ENCODE data around the gene ENTPD7. TPM values are rescaled to one million over a fixed set of nuclear protein-coding genes. Genes with fewer than 3 reads are reported as not detected.
"Not testable (repeated sequence)": the region's sequence is repeated elsewhere in the genome, so short reads cannot be mapped to it uniquely, and the experiment has no call there.

ENTPD7 gene
- total and polyA plus RNA-seq, 2 experiments from 2014 or later, result 18.6 to 53.3 TPM

DNA sequence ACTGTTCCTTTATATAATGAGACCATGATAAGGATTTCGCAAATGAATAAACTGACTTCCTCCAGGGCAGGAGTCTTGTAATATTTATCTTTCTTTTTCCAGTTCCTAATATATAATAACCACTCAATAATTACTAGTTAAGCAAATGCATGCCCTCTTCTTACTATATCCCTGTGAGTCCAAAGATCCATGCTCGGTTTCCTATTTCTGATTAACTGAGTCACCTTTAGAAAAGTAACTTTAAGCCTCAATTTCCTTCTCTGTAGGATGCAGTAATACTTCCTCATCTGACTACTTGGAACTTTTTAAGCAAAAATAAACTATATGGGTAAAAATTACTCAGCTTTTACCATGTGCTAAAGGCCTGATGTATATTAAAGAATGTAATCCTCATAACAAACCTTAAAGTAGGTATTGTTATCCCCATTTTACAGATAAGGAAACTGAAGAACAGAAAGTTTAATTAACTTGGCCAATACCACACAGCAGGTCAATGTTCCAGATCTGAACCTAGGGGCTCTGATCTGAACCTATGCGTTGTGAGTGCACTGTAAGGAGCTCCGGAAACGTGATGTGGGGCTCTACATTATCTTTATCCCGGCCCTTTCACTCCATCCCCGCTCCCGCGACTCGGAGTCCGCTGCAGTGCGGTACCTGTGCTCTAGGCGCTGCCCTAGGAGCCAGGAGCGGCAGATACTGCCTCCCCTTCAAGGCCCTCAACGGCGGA lies 72.2 kb downstream of the ENTPD7 start:
- TF ChIP-seq, protein P1, sequence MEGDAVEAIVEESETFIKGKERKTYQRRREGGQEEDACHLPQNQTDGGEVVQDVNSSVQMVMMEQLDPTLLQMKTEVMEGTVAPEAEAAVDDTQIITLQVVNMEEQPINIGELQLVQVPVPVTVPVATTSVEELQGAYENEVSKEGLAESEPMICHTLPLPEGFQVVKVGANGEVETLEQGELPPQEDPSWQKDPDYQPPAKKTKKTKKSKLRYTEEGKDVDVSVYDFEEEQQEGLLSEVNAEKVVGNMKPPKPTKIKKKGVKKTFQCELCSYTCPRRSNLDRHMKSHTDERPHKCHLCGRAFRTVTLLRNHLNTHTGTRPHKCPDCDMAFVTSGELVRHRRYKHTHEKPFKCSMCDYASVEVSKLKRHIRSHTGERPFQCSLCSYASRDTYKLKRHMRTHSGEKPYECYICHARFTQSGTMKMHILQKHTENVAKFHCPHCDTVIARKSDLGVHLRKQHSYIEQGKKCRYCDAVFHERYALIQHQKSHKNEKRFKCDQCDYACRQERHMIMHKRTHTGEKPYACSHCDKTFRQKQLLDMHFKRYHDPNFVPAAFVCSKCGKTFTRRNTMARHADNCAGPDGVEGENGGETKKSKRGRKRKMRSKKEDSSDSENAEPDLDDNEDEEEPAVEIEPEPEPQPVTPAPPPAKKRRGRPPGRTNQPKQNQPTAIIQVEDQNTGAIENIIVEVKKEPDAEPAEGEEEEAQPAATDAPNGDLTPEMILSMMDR (IDR thresholded peaks at IDR 0.05; ENCODE audit: poor library complexity), result no peak
- TF ChIP-seq EZH2 (IDR thresholded peaks at IDR 0.05; ENCODE audit: borderline replicate concordance) (no peak), EZH2phosphoT487 (IDR thresholded peaks at IDR 0.05; ENCODE audit: low read depth, severe bottlenecking, unreplicated experiment) (no peak)
- Histone ChIP-seq H4K20me1 (ENCODE audit: insufficient read depth, poor library complexity, severe bottlenecking) (no peaks in the 10 kb centered on the region), H3K4me2 (peak overlapping the region; percentile 82), H3K27ac (peak overlapping the region; percentile 95), H3K9me2 (replicated peaks; ENCODE audit: insufficient read depth) (no peaks in the 10 kb centered on the region), H3K4me3 (peak overlapping the region; percentile 86), H2AFZ (peak overlapping the region; percentile 84), H3K9me3 (ENCODE audit: low read depth) (no peaks in the 10 kb centered on the region), H3K36me3 (replicated peaks; ENCODE audit: insufficient read depth, low read depth) (no peaks in the 10 kb centered on the region), H3K27me3 (no peaks in the 10 kb centered on the region), H3K4me1 (ENCODE audit: insufficient read depth) (peaks cover 9% of the 10 kb centered on the region), H3K79me2 (peaks cover 26% of the 10 kb centered on the region)
- DNase-seq (ENCODE audit: low spot score), result no peak
- 9% methylated on average over 15 of the region's 16 CpGs for WGBS (ENCODE audit: low lambda C conversion rate, missing lambda C conversion rate)

DNA sequence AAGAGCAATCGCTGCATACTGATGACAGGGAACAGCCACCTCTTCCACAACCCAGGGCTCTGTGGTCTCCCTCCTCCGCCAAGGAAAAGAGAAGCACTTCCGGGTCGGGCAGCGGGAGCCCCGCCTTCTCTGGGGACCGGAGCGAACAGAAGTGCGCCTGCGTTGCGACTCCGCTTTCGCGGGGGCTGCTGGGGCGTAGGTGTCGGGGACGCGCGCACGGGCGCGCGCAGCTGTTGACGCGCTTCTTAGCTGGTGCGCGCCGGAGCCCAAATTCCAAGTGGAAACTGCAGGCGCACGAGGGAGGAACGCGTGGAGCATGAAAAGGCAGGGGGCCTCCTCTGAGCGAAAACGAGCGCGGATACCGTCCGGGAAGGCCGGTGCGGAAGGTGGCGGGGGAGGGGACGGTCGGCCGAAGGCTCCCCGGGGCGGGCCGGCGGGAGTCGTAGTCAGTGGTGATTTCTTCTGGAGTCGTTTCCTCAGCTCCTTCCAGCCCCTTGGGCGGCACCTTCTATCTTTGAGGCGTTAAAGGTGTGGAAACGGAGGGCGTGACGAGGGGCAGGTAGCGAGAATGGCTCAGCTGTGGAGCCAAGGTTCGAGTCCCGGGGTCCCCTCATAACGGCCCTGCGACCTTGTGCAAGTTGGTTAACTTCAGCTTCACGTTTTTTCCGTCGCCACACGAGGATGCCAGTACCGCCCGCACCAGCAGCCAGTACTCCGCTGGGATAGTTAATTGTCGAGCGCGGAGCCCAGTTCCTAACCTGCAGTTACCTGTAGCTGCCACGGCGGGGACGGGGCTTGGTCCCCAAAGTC lies 72.9 kb downstream of the ENTPD7 start, which contains the start of the genes COX15 and CUTC:
TSS of gene COX15 (minus strand) at position 95 of the 810 bp plus-strand sequence. CDS start at position 17, 78 bp downstream.
TSS of gene CUTC (plus strand) at position 202 of the 810 bp plus-strand sequence. CDS start at position 317, 115 bp downstream.
- Histone ChIP-seq H4K20me1 (ENCODE audit: insufficient read depth, poor library complexity, severe bottlenecking) (no peaks in the 10 kb centered on the region), H3K27me3 (no peaks in the 10 kb centered on the region), H3K4me2 (peak within 1 kb of the TSS; percentile 82), H3K27ac (peak within 1 kb of the TSS; percentile 95), H3K9me3 (ENCODE audit: low read depth) (no peaks in the 10 kb centered on the region), H3K4me1 (ENCODE audit: insufficient read depth) (peaks cover 9% of the 10 kb centered on the region), H3K9me2 (replicated peaks; ENCODE audit: insufficient read depth) (no peaks in the 10 kb centered on the region), H2AFZ (peak within 1 kb of the TSS; percentile 84), H3K79me2 (peaks cover 26% of the 10 kb centered on the region), H3K36me3 (replicated peaks; ENCODE audit: insufficient read depth, low read depth) (no peaks in the 10 kb centered on the region), H3K4me3 (peak within 1 kb of the TSS; percentile 86)
- under 1% methylated on average over 60 of the region's 73 CpGs for WGBS (ENCODE audit: low lambda C conversion rate, missing lambda C conversion rate)
- peak; percentile 99 for DNase-seq (ENCODE audit: low spot score)
- no peak for TF ChIP-seq EZH2 (IDR thresholded peaks at IDR 0.05; ENCODE audit: borderline replicate concordance)
- TF ChIP-seq, protein P1 (IDR thresholded peaks at IDR 0.05; ENCODE audit: poor library complexity), result peak; percentile 35

DNA sequence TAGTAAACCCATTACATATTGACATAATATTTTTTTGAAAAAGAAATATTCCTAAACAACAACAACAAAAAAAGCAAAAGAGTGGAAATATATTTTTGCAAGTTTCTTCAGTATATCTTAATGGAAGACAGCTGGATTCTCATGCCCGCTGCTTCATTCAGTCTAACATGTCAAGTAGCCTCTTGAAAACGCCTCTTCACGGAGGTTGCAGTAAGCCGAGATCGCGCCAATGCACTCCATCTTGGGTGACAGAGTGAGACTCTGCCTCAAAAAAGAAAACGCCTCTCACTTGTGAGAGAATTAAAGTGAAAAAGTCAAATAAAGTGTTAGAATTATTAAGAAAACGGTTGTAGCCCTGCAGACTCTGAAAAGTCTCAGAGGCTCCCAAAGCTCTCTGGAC lies 74.1 kb downstream of the ENTPD7 start:
- no peak for TF ChIP-seq EZH2phosphoT487 (IDR thresholded peaks at IDR 0.05; ENCODE audit: low read depth, severe bottlenecking, unreplicated experiment)
- no peak for TF ChIP-seq EZH2 (IDR thresholded peaks at IDR 0.05; ENCODE audit: borderline replicate concordance)
- TF ChIP-seq, protein P1 (IDR thresholded peaks at IDR 0.05; ENCODE audit: poor library complexity), result no peak
- Histone ChIP-seq H3K4me3 (no peak overlapping the region), H3K4me1 (ENCODE audit: insufficient read depth) (peaks cover 9% of the 10 kb centered on the region), H2AFZ (no peak overlapping the region), H3K79me2 (peaks cover 26% of the 10 kb centered on the region), H3K27ac (no peak overlapping the region), H3K4me2 (peak overlapping the region; percentile 75), H3K9me3 (ENCODE audit: low read depth) (no peaks in the 10 kb centered on the region), H3K9me2 (replicated peaks; ENCODE audit: insufficient read depth) (no peaks in the 10 kb centered on the region), H3K27me3 (no peaks in the 10 kb centered on the region), H3K36me3 (replicated peaks; ENCODE audit: insufficient read depth, low read depth) (no peaks in the 10 kb centered on the region), H4K20me1 (ENCODE audit: insufficient read depth, poor library complexity, severe bottlenecking) (no peaks in the 10 kb centered on the region)
- DNase-seq (ENCODE audit: low spot score), result no peak
- WGBS (ENCODE audit: low lambda C conversion rate, missing lambda C conversion rate), result 91% methylated on average over 8 of the region's 8 CpGs

DNA sequence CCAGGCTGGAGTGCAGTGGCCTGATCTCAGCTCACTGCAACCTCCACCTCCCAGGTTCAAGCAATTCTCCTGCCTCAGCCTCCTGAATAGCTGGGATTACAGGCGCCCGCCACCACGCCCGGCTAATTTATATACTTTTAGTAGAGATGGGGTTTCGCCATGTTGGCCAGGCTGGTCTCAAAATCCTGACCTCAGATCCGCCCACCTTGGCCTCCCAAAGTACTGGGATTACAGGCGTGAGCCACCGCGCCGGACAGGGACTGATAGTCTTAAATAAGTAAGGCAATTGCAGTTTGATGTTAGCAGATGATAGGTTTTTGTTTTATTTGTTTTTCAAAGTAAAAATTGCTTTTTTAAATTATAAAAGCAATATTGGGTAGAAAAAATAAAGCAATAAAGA lies 74.8 kb downstream of the ENTPD7 start:
- not testable (repeated sequence) for H2AFZ ChIP-seq; H3K9me3 ChIP-seq (ENCODE audit: low read depth); H3K4me1 ChIP-seq (ENCODE audit: insufficient read depth); H3K4me3 ChIP-seq; H3K9me2 ChIP-seq (replicated peaks; ENCODE audit: insufficient read depth); DNase-seq (ENCODE audit: low spot score); H4K20me1 ChIP-seq (ENCODE audit: insufficient read depth, poor library complexity, severe bottlenecking); H3K36me3 ChIP-seq (replicated peaks; ENCODE audit: insufficient read depth, low read depth); H3K27me3 ChIP-seq; H3K27ac ChIP-seq
- H3K4me2 ChIP-seq, result peak overlapping the region; percentile 75
- WGBS (ENCODE audit: low lambda C conversion rate, missing lambda C conversion rate), result 96% methylated on average over 10 of the region's 10 CpGs
- H3K79me2 ChIP-seq, result peaks cover 27% of the 10 kb centered on the region

Data from hepatocyte (in vitro differentiated cells).